ENCODE results near the gene SIGLEC5.

Gene SIGLEC5

GRCh38 chr19:51568456-51568855 is 61.7 kb downstream of the SIGLEC5 start:
- no peak for TF ChIP-seq CTCF (IDR thresholded peaks at IDR 0.05)

GRCh38 chr19:51567583-51567982 is 62.6 kb downstream of the SIGLEC5 start:
- no peak for TF ChIP-seq CTCF (IDR thresholded peaks at IDR 0.05)

GRCh38 chr19:51566489-51567100 is 63.6 kb downstream of the SIGLEC5 start:
- TF ChIP-seq CTCF (IDR thresholded peaks at IDR 0.05): no peak

GRCh38 chr19:51565583-51565982 is 64.6 kb downstream of the SIGLEC5 start:
- TF ChIP-seq CTCF (IDR thresholded peaks at IDR 0.05): no peak

- no peak for TF ChIP-seq CTCF (IDR thresholded peaks at IDR 0.05)
These were observed 65.4 kb downstream of the SIGLEC5 start for GRCh38 chr19:51564791-51565190.

All from LNCAP (cell line).